Measurements from ENCODE around the gene CHI3L2. TPM values are rescaled to one million over a fixed set of nuclear protein-coding genes. Genes with fewer than 3 reads are reported as not detected.

CHI3L2 gene
- total RNA-seq, 1 donor from 2014 or later = not detected

DNA sequence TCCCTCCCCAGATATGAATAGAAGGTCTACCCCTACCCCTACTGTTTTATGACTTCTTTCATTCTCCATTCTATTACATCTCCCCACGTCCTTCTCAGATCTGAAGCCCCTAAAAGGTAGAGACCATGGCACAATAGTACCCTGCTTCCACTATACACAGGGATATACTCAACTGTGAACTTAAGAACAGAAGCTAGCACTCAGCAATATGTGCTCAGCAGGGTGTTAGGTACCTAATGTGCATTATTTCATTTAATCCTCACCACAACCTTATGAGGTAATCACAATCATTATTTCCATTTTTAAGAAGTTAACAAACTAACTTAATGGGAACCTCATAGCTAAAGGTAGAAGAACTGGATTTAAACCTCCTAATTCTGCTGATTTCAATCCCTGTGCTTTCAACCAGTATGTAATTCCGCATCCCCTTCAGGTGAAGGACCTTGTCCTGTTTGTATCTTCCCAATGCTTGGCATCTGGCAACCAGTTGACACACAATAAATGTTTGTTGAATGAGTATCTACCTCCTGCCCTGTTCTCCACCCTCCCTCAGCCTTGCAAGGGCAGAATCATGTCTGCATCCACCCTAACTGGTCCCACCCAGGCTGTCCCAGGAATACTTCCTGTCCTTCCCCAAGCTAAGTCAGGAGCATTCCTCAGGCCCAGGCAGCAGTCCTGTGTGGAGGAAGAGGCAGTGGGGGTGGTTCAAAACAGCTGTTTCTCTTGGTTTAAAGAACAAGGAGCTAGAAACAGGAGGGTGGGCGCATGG is 33.6 kb upstream of the CHI3L2 start:
- Mint-ChIP-seq H3K4me3 (ENCODE audit: unreplicated experiment) (no peak overlapping the region), H3K4me1 (ENCODE audit: unreplicated experiment) (peaks cover 27% of the 10 kb centered on the region), H3K9me3 (ENCODE audit: unreplicated experiment) (no peaks in the 10 kb centered on the region), H3K27ac (ENCODE audit: unreplicated experiment) (no peak overlapping the region), H3K36me3 (ENCODE audit: unreplicated experiment) (peaks cover 3% of the 10 kb centered on the region), H3K27me3 (ENCODE audit: unreplicated experiment) (peaks cover 2% of the 10 kb centered on the region)
- DNase-seq (ENCODE audit: extremely low spot score, unreplicated experiment) = no peak
- no peak for TF ChIP-seq CTCF (IDR thresholded peaks at IDR 0.05)

DNA sequence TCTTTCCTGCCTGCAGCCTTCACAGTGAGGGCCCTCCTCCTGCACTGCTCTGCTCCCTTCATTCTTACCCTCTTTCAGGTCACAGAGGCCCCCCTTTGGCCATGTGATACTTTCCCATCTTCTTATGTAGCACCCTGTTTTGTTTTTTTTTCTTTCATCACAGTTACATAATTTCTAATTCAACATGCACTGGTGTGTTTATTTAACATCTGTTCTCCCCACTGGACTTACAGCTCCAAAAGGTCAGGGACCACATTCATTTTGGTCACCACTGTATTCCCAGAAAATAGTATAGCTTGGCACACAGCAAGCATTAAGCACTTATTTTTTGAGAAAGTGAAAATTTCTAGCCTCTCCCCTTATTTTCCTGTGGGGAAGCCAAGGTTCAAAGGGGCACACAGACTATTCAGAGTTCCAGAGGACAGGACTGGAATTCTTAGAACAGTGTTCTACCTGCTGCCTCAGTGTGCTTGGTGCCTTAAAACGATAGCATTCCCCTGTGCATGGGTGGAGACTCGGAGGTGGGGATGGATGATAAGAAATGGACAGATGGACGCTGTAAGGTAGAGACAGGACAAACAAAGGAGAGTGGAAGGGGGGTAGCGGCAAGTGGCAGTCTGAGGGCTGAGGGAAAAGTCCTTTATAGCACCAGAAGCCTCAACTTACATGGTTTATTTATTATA is 32.4 kb upstream of the CHI3L2 start:
- no peak overlapping the region for H3K27ac Mint-ChIP-seq (ENCODE audit: unreplicated experiment)
- H3K4me3 Mint-ChIP-seq (ENCODE audit: unreplicated experiment) = no peak overlapping the region
- H3K36me3 Mint-ChIP-seq (ENCODE audit: unreplicated experiment) = no peaks in the 10 kb centered on the region
- H3K27me3 Mint-ChIP-seq (ENCODE audit: unreplicated experiment) = peaks cover 2% of the 10 kb centered on the region
- H3K9me3 Mint-ChIP-seq (ENCODE audit: unreplicated experiment) = no peaks in the 10 kb centered on the region
- peaks cover 27% of the 10 kb centered on the region for H3K4me1 Mint-ChIP-seq (ENCODE audit: unreplicated experiment)
- TF ChIP-seq CTCF (IDR thresholded peaks at IDR 0.05) = no peak
- no peak for DNase-seq (ENCODE audit: extremely low spot score, unreplicated experiment)

DNA sequence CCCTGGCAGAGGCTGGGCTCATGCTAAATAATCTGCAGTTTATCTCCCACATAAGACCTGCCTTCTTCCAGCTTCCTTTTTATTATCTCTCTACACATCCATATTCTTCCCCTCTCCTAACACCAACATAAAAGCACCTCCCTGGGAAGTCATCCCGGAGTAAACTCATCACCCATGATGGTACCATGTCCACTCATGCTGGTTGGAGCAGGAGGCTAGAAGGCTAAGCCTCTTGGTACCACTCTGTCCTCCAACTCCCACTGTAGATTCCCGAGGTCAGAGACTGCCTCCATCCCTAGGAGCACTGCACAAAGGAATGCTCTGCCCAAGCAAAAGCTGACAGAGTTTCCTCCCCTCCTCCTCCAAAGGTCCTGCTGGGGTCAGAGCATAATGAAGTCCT is 31.3 kb upstream of the CHI3L2 start:
- TF ChIP-seq CTCF (IDR thresholded peaks at IDR 0.05) = no peak
- peaks cover 2% of the 10 kb centered on the region for H3K27me3 Mint-ChIP-seq (ENCODE audit: unreplicated experiment)
- H3K4me3 Mint-ChIP-seq (ENCODE audit: unreplicated experiment) = no peak overlapping the region
- no peaks in the 10 kb centered on the region for H3K36me3 Mint-ChIP-seq (ENCODE audit: unreplicated experiment)
- H3K27ac Mint-ChIP-seq (ENCODE audit: unreplicated experiment) = no peak overlapping the region
- H3K4me1 Mint-ChIP-seq (ENCODE audit: unreplicated experiment) = peaks cover 19% of the 10 kb centered on the region
- no peak for DNase-seq (ENCODE audit: extremely low spot score, unreplicated experiment)
- H3K9me3 Mint-ChIP-seq (ENCODE audit: unreplicated experiment) = no peaks in the 10 kb centered on the region

DNA sequence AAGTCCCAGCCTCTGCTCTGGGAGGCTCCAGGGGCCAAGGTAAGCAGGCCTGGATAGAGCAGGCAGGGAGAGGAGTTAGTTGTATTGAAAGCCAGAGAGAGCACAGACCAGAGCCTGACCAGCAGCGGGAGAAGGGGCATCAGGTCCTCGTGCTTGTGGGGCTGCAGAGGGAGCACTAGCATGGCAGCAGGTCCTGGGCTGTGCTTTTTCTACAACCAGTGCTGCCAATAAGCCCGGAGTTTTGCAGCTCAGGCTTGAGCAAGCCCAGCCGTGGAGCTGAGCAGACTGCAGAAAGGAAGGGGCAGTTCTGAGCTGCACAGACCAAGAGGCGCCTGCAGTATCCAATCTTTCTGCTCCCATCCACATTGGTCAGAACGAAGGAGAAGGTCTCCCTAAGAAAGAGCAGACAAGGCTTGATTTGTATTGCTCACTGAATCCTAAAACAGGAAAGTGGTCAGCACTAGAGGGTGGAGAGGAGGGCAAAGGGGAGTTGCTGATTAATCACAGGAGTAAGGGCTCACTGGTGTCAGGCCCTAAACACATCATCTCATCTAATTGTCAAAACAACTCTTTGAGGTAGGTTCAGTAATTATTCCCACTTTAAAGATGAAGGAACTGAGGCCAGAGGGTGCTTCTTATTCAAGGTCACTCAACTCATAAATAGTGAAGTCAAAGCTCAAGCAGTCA is 29.8 kb upstream of the CHI3L2 start:
- H3K4me3 Mint-ChIP-seq (ENCODE audit: unreplicated experiment) = no peak overlapping the region
- DNase-seq (ENCODE audit: extremely low spot score, unreplicated experiment) = no peak
- H3K36me3 Mint-ChIP-seq (ENCODE audit: unreplicated experiment) = no peaks in the 10 kb centered on the region
- H3K9me3 Mint-ChIP-seq (ENCODE audit: unreplicated experiment) = no peaks in the 10 kb centered on the region
- peak; percentile 43 for TF ChIP-seq CTCF (IDR thresholded peaks at IDR 0.05)
- H3K27me3 Mint-ChIP-seq (ENCODE audit: unreplicated experiment) = peaks cover 2% of the 10 kb centered on the region
- H3K4me1 Mint-ChIP-seq (ENCODE audit: unreplicated experiment) = peaks cover 17% of the 10 kb centered on the region
- H3K27ac Mint-ChIP-seq (ENCODE audit: unreplicated experiment) = no peak overlapping the region

DNA sequence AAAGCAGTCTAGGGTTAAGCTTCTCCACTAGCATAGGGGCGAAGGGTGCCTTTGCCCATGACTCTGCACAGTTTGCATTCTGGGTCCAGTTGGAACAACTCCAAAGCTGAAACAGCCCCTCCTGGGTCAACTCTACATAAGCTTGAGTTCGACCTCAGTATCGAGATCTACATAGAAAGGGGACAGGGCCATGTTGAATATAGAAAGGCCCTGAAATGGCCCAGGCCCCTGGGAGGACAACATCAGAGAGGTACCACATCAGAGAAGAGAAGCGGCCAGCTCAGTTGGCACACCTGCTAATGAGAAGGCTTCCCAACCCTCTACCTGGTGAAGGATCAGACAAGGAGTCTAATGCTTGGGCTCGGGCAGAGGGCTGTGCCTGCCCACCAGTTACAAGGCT is 28.7 kb upstream of the CHI3L2 start:
- Mint-ChIP-seq H3K27ac (ENCODE audit: unreplicated experiment) (no peak overlapping the region), H3K9me3 (ENCODE audit: unreplicated experiment) (no peaks in the 10 kb centered on the region), H3K4me1 (ENCODE audit: unreplicated experiment) (peaks cover 14% of the 10 kb centered on the region)

More for the DNA sequence above, 28.7 kb upstream of the CHI3L2 start:
- no peak for DNase-seq (ENCODE audit: extremely low spot score, unreplicated experiment)
- TF ChIP-seq CTCF (IDR thresholded peaks at IDR 0.05) = no peak
- peaks cover 2% of the 10 kb centered on the region for H3K27me3 Mint-ChIP-seq (ENCODE audit: unreplicated experiment)
- H3K36me3 Mint-ChIP-seq (ENCODE audit: unreplicated experiment) = no peaks in the 10 kb centered on the region
- no peak overlapping the region for H3K4me3 Mint-ChIP-seq (ENCODE audit: unreplicated experiment)
